H9 (cell line): ENCODE data around the gene GNL1. TPM values are rescaled to one million over a fixed set of nuclear protein-coding genes. Genes with fewer than 3 reads are reported as not detected.

Experiments used
- DNase-seq: peaks from one replicate; pipeline ENCODE4 v3.0.0-alpha.2; 2017
- H2AFZ ChIP-seq: one replicate; pipeline ENCODE4 v1.6.1; 2013; ENCODE audit warnings: mild to moderate bottlenecking, low read length, control low read depth, moderate library complexity
- H2AK5ac ChIP-seq: 2 replicates; pipeline ENCODE4 v1.6.1; 2013; ENCODE audit warnings: low read length, control low read depth, mixed read lengths; ENCODE audit not compliant: insufficient read length
- H2BK120ac ChIP-seq: one replicate; pipeline ENCODE4 v1.6.1; 2013; ENCODE audit warnings: low read depth, mild to moderate bottlenecking, low read length, control low read depth, inconsistent platforms; ENCODE audit not compliant: poor library complexity, severe bottlenecking
- H2BK12ac ChIP-seq: 2 replicates; pipeline ENCODE4 v1.6.1; 2013; ENCODE audit warnings: low read length, control low read depth, mixed read lengths, low read depth; ENCODE audit not compliant: insufficient read length
- H2BK15ac ChIP-seq: 2 replicates; pipeline ENCODE4 v1.6.1; 2013; ENCODE audit warnings: low read depth, low read length, control low read depth
- H2BK20ac ChIP-seq: one replicate; pipeline ENCODE4 v1.6.1; 2013; ENCODE audit warnings: low read depth, mild to moderate bottlenecking, low read length, control low read depth, inconsistent platforms; ENCODE audit not compliant: poor library complexity, severe bottlenecking
- H2BK5ac ChIP-seq: 2 replicates; pipeline ENCODE4 v1.6.1; 2013; ENCODE audit warnings: low read length, control low read depth, mixed read lengths; ENCODE audit not compliant: insufficient read length
- H3K14ac ChIP-seq: 2 replicates; pipeline ENCODE4 v1.6.1; 2013; ENCODE audit warnings: low read length, control low read depth; ENCODE audit not compliant: insufficient read depth
- H3K18ac ChIP-seq: 2 replicates; pipeline ENCODE4 v1.6.1; 2013; ENCODE audit warnings: low read depth, mild to moderate bottlenecking, mixed read lengths, low read length, control low read depth; ENCODE audit not compliant: insufficient read length
- H3K23ac ChIP-seq: 2 replicates; pipeline ENCODE4 v1.6.1; 2013; ENCODE audit warnings: low read length, control low read depth, mixed read lengths, low read depth; ENCODE audit not compliant: insufficient read length
- H3K23me2 ChIP-seq: 2 replicates; pipeline ENCODE4 v1.6.1; 2013; ENCODE audit warnings: low read depth, mild to moderate bottlenecking, mixed read lengths, low read length, control low read depth; ENCODE audit not compliant: insufficient read length, poor library complexity, severe bottlenecking
- H3K27ac ChIP-seq: 2 replicates; pipeline ENCODE4 v1.5.1; 2013; ENCODE audit warnings: low read length, control low read depth, mixed read lengths, low read depth; ENCODE audit not compliant: insufficient read length
- H3K27me3 ChIP-seq: 2 replicates; pipeline ENCODE4 v1.6.1; 2013; ENCODE audit warnings: low read length, control low read depth, inconsistent platforms; ENCODE audit not compliant: insufficient read depth
- H3K4ac ChIP-seq: 2 replicates; pipeline ENCODE4 v1.6.1; 2013; ENCODE audit warnings: low read depth, mild to moderate bottlenecking, control low read depth, inconsistent platforms, low read length, moderate library complexity
- H3K4me1 ChIP-seq: 2 replicates; pipeline ENCODE4 v1.6.1; 2013; ENCODE audit warnings: low read length, control low read depth, inconsistent platforms; ENCODE audit not compliant: insufficient read depth
- H3K4me2 ChIP-seq: 2 replicates; pipeline ENCODE4 v1.6.1; 2013; ENCODE audit warnings: low read length, control low read depth, mixed read lengths; ENCODE audit not compliant: insufficient read length, insufficient read depth
- H3K56ac ChIP-seq: 2 replicates; pipeline ENCODE4 v1.6.1; 2013; ENCODE audit warnings: low read depth, mild to moderate bottlenecking, mixed read lengths, low read length, control low read depth; ENCODE audit not compliant: insufficient read length
- H3K79me1 ChIP-seq: 2 replicates; pipeline ENCODE4 v1.6.1; 2013; ENCODE audit warnings: low read depth, mild to moderate bottlenecking, moderate library complexity, low read length, control low read depth, inconsistent platforms; ENCODE audit not compliant: insufficient read depth, poor library complexity, severe bottlenecking
- H3K79me2 ChIP-seq: 2 replicates; pipeline ENCODE4 v1.6.1; 2013; ENCODE audit warnings: low read length, control low read depth, inconsistent platforms; ENCODE audit not compliant: insufficient read depth
- H3K9ac ChIP-seq: 2 replicates; pipeline ENCODE4 v1.6.1; 2013; ENCODE audit warnings: low read length, control low read depth, mixed read lengths; ENCODE audit not compliant: insufficient read length; ENCODE audit errors: extremely low read depth
- H3K9me3 ChIP-seq: one replicate; pipeline ENCODE4 v1.6.1; 2013; ENCODE audit warnings: low read depth, low read length, inconsistent platforms; ENCODE audit not compliant: control insufficient read depth
- H3T11ph ChIP-seq: one replicate; pipeline ENCODE4 v1.6.1; 2013; ENCODE audit warnings: mild to moderate bottlenecking, low read length, control low read depth, inconsistent platforms
- H4K20me1 ChIP-seq: one replicate; pipeline ENCODE4 v1.6.1; 2013; ENCODE audit not compliant: control insufficient read depth, insufficient read length, insufficient read depth
- H4K5ac ChIP-seq: 2 replicates; pipeline ENCODE4 v1.6.1; 2013; ENCODE audit warnings: low read depth, mild to moderate bottlenecking, mixed read lengths, low read length, control low read depth; ENCODE audit not compliant: insufficient read length
- H4K8ac ChIP-seq: replicated peaks from 2 replicates; pipeline ENCODE4 v1.6.1; 2013; ENCODE audit warnings: low read length, control low read depth, mixed read lengths, low read depth; ENCODE audit not compliant: insufficient read length
- H4K91ac ChIP-seq: 2 replicates; pipeline ENCODE4 v1.6.1; 2013; ENCODE audit warnings: low read depth, mild to moderate bottlenecking, moderate library complexity, mixed read lengths, low read length, control low read depth; ENCODE audit not compliant: insufficient read length
- H3K27ac Mint-ChIP-seq, 3 experiments: 2 replicates in 2 of 3; 3 replicates in 1 of 3; pipeline ENCODE4 v1.8.0; 2020 to 2021; ENCODE audit warnings: mixed read lengths in 3 of 3, mild to moderate bottlenecking in 1 of 3, moderate library complexity in 1 of 3
- H3K27me3 Mint-ChIP-seq: 2 replicates; pipeline ENCODE4 v1.8.0; 2021; ENCODE audit warnings: low read depth, mild to moderate bottlenecking, moderate library complexity, mixed read lengths
- H3K36me3 Mint-ChIP-seq, 3 experiments: 2 replicates in 2 of 3; 3 replicates in 1 of 3; pipeline ENCODE4 v1.8.0; 2020 to 2021; ENCODE audit warnings: low read depth in 3 of 3, mixed read lengths in 3 of 3; ENCODE audit not compliant: insufficient read depth in 1 of 3
- H3K4me1 Mint-ChIP-seq, 2 experiments: 2 replicates each; pipeline ENCODE4 v1.8.0; 2020; ENCODE audit warnings: mixed read lengths in 2 of 2
- H3K4me3 Mint-ChIP-seq, 2 experiments: 2 replicates in 1 of 2; 3 replicates in 1 of 2; pipeline ENCODE4 v1.8.0; 2020 to 2021; ENCODE audit warnings: mild to moderate bottlenecking in 2 of 2, mixed read lengths in 2 of 2, moderate library complexity in 1 of 2
- H3K9me3 Mint-ChIP-seq, 2 experiments: 2 replicates in 1 of 2; 3 replicates in 1 of 2; pipeline ENCODE4 v1.8.0; 2020; ENCODE audit warnings: mild to moderate bottlenecking in 2 of 2, mixed read lengths in 2 of 2, moderate library complexity in 1 of 2
- CTCF ChIP-seq: fragments of 200-600 bp; sonication (generic); conservative IDR thresholded peaks from 3 replicates; pipeline ENCODE4 v1.8.0; 2021; ENCODE audit warnings: antibody characterized with exemption, mild to moderate bottlenecking
- WGBS: extraction: QIAGEN DNeasy Blood & Tissue Kit; methylation state at CpG from one replicate; pipeline ENCODE4 v1.1.7; 2013; ENCODE audit warnings: missing lambda C conversion rate, low lambda C conversion rate, mixed read lengths; ENCODE audit not compliant: insufficient read length; ENCODE audit errors: extremely low coverage; 5-methylcytosine and 5-hydroxymethylcytosine counted together
- total RNA-seq: library from RNA; stranded (reverse); gene quantifications from 2 replicates; pipeline ENCODE4 v1.2.1, GENCODE V29; 2021

GNL1 gene
- total RNA-seq, 1 experiment from 2014 or later = 83.5 TPM

GRCh38 chr6:30513451-30513850, 42.8 kb downstream of the GNL1 start:
- Mint-ChIP-seq H3K27ac (no peak overlapping the region), H3K27me3 (no peaks in the 10 kb centered on the region; the same call in 1 of the 2 replicates), H3K9me3 (peaks cover 2 to 3% of the 10 kb centered on the region in 2 experiments; a peak in 3 of 5 replicates), H3K4me1 (peaks cover 19 to 26% of the 10 kb centered on the region in 2 experiments), H3K36me3 (no peaks in the 10 kb centered on the region), H3K4me3 (no peak overlapping the region)
- no peak overlapping the region for H3K4me2 ChIP-seq
- H2AK5ac ChIP-seq = no peak overlapping the region
- no peak overlapping the region for H4K5ac ChIP-seq
- H3T11ph ChIP-seq = no peak overlapping the region
- no peak overlapping the region for H2BK12ac ChIP-seq
- H3K23ac ChIP-seq = no peak overlapping the region
- no peak overlapping the region for H3K9ac ChIP-seq
- no peaks in the 10 kb centered on the region for H3K79me2 ChIP-seq
- no peak overlapping the region for H2BK15ac ChIP-seq
- H2BK20ac ChIP-seq = no peak overlapping the region
- no peak overlapping the region for H3K27ac ChIP-seq
- no peaks in the 10 kb centered on the region for H3K27me3 ChIP-seq
- no peak overlapping the region for H4K8ac ChIP-seq
- WGBS = no CpG with 5 or more reads among the region's 2 CpGs
- H4K20me1 ChIP-seq = no peaks in the 10 kb centered on the region
- no peaks in the 10 kb centered on the region for H3K9me3 ChIP-seq
- H3K56ac ChIP-seq = no peak overlapping the region
- no peak overlapping the region for H3K14ac ChIP-seq
- no peak overlapping the region for H4K91ac ChIP-seq
- peaks cover 8% of the 10 kb centered on the region for H3K23me2 ChIP-seq
- no peak for TF ChIP-seq CTCF
- no peak overlapping the region for H3K4ac ChIP-seq
- H2AFZ ChIP-seq = no peak overlapping the region
- no peak overlapping the region for H2BK120ac ChIP-seq
- no peak for DNase-seq
- 0 out of 2 replicates have a peak, but pooled peaks cover 3% of the 10 kb centered on the region for H3K4me1 ChIP-seq
- H2BK5ac ChIP-seq = no peak overlapping the region
- no peak overlapping the region for H3K18ac ChIP-seq
- no peaks in the 10 kb centered on the region for H3K79me1 ChIP-seq
